ENCODE data around the gene HSD17B8.

- TF ChIP-seq, protein P1, sequence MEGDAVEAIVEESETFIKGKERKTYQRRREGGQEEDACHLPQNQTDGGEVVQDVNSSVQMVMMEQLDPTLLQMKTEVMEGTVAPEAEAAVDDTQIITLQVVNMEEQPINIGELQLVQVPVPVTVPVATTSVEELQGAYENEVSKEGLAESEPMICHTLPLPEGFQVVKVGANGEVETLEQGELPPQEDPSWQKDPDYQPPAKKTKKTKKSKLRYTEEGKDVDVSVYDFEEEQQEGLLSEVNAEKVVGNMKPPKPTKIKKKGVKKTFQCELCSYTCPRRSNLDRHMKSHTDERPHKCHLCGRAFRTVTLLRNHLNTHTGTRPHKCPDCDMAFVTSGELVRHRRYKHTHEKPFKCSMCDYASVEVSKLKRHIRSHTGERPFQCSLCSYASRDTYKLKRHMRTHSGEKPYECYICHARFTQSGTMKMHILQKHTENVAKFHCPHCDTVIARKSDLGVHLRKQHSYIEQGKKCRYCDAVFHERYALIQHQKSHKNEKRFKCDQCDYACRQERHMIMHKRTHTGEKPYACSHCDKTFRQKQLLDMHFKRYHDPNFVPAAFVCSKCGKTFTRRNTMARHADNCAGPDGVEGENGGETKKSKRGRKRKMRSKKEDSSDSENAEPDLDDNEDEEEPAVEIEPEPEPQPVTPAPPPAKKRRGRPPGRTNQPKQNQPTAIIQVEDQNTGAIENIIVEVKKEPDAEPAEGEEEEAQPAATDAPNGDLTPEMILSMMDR (IDR thresholded peaks at IDR 0.05), result no peak
- no peak for TF ChIP-seq POLR2A (IDR thresholded peaks at IDR 0.05)
Observed at GRCh38 chr6:33156561-33156960, 47.9 kb upstream of the HSD17B8 start.
